A673 (cell line): ENCODE measurements around the gene ITCH.
"Not testable (repeated sequence)": the region's sequence is repeated elsewhere in the genome, so short reads cannot be mapped to it uniquely, and the experiment has no call there.

Experiments used
- EZH2 ChIP-seq: fragments of 200-600 bp; sonication (generic); IDR thresholded peaks from 2 replicates; pipeline ENCODE4 v1.6.1; 2017; ENCODE audit warnings: borderline replicate concordance, low read depth, mild to moderate bottlenecking, mixed read lengths, antibody characterized with exemption, low read length; ENCODE audit not compliant: poor library complexity, severe bottlenecking
- TF ChIP-seq, protein P1 (sequence below): fragments of 300-800, 200-600 bp; sonication (generic); conservative IDR thresholded peaks from 2 replicates; pipeline ENCODE4 v1.5.1; 2017; ENCODE audit warnings: low read depth, mild to moderate bottlenecking, antibody characterized with exemption, low read length, moderate library complexity, mixed read lengths

DNA sequence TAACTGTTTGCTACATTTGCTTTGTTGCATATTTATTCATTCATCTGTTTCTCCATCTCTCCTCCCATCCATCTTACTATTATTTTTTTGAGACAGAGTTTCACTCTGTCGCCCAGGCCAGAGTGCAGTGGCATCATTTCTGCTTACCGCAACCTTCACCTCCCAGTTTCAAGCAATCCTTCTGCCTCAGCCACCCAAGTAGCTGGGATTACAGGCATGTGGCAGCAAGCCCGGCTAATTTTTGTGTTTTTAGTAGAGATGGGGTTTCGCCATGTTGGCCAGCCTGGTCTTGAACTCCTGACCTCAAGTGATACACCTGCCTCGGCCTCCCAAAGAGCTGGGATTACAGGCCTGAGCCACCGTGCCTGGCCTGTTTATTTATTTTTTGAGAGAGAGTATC is 9.6 kb upstream of the ITCH start:
- TF ChIP-seq, protein P1, sequence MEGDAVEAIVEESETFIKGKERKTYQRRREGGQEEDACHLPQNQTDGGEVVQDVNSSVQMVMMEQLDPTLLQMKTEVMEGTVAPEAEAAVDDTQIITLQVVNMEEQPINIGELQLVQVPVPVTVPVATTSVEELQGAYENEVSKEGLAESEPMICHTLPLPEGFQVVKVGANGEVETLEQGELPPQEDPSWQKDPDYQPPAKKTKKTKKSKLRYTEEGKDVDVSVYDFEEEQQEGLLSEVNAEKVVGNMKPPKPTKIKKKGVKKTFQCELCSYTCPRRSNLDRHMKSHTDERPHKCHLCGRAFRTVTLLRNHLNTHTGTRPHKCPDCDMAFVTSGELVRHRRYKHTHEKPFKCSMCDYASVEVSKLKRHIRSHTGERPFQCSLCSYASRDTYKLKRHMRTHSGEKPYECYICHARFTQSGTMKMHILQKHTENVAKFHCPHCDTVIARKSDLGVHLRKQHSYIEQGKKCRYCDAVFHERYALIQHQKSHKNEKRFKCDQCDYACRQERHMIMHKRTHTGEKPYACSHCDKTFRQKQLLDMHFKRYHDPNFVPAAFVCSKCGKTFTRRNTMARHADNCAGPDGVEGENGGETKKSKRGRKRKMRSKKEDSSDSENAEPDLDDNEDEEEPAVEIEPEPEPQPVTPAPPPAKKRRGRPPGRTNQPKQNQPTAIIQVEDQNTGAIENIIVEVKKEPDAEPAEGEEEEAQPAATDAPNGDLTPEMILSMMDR, result not testable (repeated sequence)
- TF ChIP-seq EZH2, result not testable (repeated sequence)
